Measurements from ENCODE around the gene GOLM1.

DNA sequence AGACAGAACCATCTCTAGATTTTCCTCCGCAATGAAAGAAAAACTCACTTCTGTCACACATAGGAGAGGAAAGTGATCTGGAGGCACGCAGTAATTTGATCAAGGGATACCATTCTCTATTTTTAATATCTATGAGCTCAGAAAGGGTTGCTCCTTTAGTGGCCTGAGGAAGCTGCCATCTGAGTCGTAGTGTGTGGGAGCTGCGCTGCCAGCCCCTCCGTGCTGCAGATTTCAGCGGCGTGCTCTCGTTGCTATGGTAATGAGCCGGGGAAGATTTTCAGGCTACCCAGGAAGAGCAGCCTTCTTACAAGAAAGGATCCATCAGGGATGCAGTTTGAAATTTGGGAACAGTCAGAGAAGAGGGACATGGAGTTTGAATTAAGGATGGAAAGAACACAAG is 17.1 kb upstream of the GOLM1 start:
- TF ChIP-seq, protein P1, sequence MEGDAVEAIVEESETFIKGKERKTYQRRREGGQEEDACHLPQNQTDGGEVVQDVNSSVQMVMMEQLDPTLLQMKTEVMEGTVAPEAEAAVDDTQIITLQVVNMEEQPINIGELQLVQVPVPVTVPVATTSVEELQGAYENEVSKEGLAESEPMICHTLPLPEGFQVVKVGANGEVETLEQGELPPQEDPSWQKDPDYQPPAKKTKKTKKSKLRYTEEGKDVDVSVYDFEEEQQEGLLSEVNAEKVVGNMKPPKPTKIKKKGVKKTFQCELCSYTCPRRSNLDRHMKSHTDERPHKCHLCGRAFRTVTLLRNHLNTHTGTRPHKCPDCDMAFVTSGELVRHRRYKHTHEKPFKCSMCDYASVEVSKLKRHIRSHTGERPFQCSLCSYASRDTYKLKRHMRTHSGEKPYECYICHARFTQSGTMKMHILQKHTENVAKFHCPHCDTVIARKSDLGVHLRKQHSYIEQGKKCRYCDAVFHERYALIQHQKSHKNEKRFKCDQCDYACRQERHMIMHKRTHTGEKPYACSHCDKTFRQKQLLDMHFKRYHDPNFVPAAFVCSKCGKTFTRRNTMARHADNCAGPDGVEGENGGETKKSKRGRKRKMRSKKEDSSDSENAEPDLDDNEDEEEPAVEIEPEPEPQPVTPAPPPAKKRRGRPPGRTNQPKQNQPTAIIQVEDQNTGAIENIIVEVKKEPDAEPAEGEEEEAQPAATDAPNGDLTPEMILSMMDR (IDR thresholded peaks at IDR 0.05) = no peak
- TF ChIP-seq POLR2A (IDR thresholded peaks at IDR 0.05) = no peak

Data from Peyer's patch (tissue), 4 donors.